ENCODE results near the gene GAS2. TPM values are rescaled to one million over a fixed set of nuclear protein-coding genes. Genes with fewer than 3 reads are reported as not detected.

Gene GAS2
- total RNA-seq, 2 experiments from 2014 or later: 0.85 to 1.1 TPM

GRCh38 chr11:22807855-22808570, 141.6 kb downstream of the GAS2 start:
- Mint-ChIP-seq H3K27ac (no peak overlapping the region), H3K4me3 (no peak overlapping the region), H3K27me3 (no peaks in the 10 kb centered on the region), H3K4me1 (ENCODE audit: low read depth) (no peaks in the 10 kb centered on the region), H3K9me3 (peaks cover 6% of the 10 kb centered on the region), H3K36me3 (no peaks in the 10 kb centered on the region)
- intact Hi-C loops (cut with micrococcal nuclease): no loop called here
- ChIA-PET CTCF (interaction anchor here (2.7 kb wide), 1 partner anchor 20 kb away, joined by 7 read pairs; no protein-coding TSS in a partner anchor), POLR2A (no interaction called here)
- no peak for DNase-seq

- no peak overlapping the region for H3K27ac Mint-ChIP-seq
- no peaks in the 10 kb centered on the region for H3K36me3 Mint-ChIP-seq
- ChIA-PET POLR2A (no interaction called here), CTCF (interaction anchor here (2.7 kb wide), 1 partner anchor 21 kb away, joined by 7 read pairs; no protein-coding TSS in a partner anchor)
- no peaks in the 10 kb centered on the region for H3K4me1 Mint-ChIP-seq (ENCODE audit: low read depth)
- intact Hi-C loops (cut with micrococcal nuclease): no loop called here
- DNase-seq: no peak
- peaks cover 6% of the 10 kb centered on the region for H3K9me3 Mint-ChIP-seq
- H3K4me3 Mint-ChIP-seq: no peak overlapping the region
- H3K27me3 Mint-ChIP-seq: no peaks in the 10 kb centered on the region
Observed at GRCh38 chr11:22808571-22809197, 142.3 kb downstream of the GAS2 start.

- Mint-ChIP-seq H3K4me1 (ENCODE audit: low read depth) (no peaks in the 10 kb centered on the region), H3K4me3 (no peak overlapping the region), H3K27me3 (no peaks in the 10 kb centered on the region), H3K36me3 (no peaks in the 10 kb centered on the region), H3K27ac (no peak overlapping the region), H3K9me3 (peaks cover 6% of the 10 kb centered on the region)
- no peak for DNase-seq
- ChIA-PET CTCF (interaction anchor here (1.5 to 2.7 kb wide), 2 partner anchors 19 to 22 kb away, joined by 4 to 7 read pairs; no protein-coding TSS in a partner anchor), POLR2A (no interaction called here)
- intact Hi-C loops (cut with micrococcal nuclease): no loop called here
Observed at GRCh38 chr11:22809893-22810292, 143.5 kb downstream of the GAS2 start.

DNA sequence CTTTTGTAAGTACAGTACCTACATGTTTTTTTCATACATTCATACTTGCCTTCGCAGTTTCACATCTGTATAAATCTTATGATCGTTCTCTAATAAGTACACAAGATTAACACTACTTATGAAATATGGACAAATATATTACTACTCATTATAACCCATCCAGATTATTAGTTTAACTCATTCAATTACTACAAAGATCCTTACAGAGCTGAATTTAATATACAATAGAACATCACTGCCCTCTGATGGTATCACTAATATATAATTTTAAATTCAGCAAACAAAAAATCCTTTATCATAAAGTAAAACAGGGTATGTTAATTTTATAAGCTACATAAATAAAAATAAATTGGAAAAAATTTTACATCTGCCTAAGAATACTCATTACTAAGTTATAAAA, 155.8 kb downstream of the GAS2 start:
- H3K9me3 Mint-ChIP-seq: peaks cover 13% of the 10 kb centered on the region
- no peak for DNase-seq
- peaks cover 50% of the 10 kb centered on the region for H3K36me3 Mint-ChIP-seq
- peaks cover 2% of the 10 kb centered on the region for H3K4me1 Mint-ChIP-seq (ENCODE audit: low read depth)
- intact Hi-C loops (cut with micrococcal nuclease): no loop called here
- H3K27me3 Mint-ChIP-seq: no peaks in the 10 kb centered on the region
- H3K4me3 Mint-ChIP-seq: no peak overlapping the region
- ChIA-PET CTCF (interaction anchor here (1.3 kb wide), 1 partner anchor 34 kb away, joined by 4 read pairs; no protein-coding TSS in a partner anchor), POLR2A (no interaction called here)
- no peak overlapping the region for H3K27ac Mint-ChIP-seq

DNA sequence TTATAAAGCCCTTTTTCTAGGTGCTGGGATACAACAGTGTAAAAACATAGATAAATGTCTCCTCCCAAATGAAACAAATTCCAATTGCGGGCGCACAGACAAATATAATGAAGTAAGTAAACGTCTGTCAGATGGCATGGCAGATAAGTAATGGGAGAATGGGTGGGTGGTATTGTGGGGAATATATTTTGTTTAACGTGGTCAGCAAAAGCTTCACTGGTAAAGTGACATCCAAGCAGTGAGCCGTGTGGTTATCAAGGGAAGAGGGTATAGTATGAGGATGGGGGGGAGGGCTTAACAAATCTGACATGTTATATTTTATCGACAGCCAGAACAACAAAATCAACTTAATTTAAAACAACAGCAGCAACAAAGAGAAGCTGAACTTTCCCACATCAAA, 162.0 kb downstream of the GAS2 start:
- POLR2A ChIA-PET: interaction anchor here (1.5 kb wide), 1 partner anchor 203 kb away, joined by 5 read pairs; the partner anchor contains the start of gene FANCF
- intact Hi-C loops (cut with micrococcal nuclease): loop anchor here (2.0 kb wide), 1 partner anchor 492 kb away; no protein-coding TSS in a partner anchor

GRCh38 chr11:22829231-22830081, 163.0 kb downstream of the GAS2 start, which contains the start of gene SVIP:
TSS of gene SVIP (minus strand) at chr11:22829801. CDS start at chr11:22829748, 53 bp downstream.
- peak; percentile 95 for DNase-seq
- POLR2A ChIA-PET: interaction anchor here (0.7 to 1.5 kb wide), 2 partner anchors 35 to 204 kb away, joined by 3 to 5 read pairs; partner anchors contain the start of gene FANCF
- Mint-ChIP-seq H3K4me3 (peak within 1 kb of the TSS; percentile 85), H3K4me1 (ENCODE audit: low read depth) (peaks cover 13% of the 10 kb centered on the region), H3K27me3 (no peaks in the 10 kb centered on the region), H3K9me3 (no peaks in the 10 kb centered on the region), H3K27ac (peak within 1 kb of the TSS; percentile 86), H3K36me3 (peaks cover 11% of the 10 kb centered on the region)
- CTCF ChIA-PET: interaction anchor here (0.6 to 3.0 kb wide), 17 partner anchors 9 to 493 kb away, joined by 3 to 21 read pairs (median 4); partner anchors contain the start of gene FANCF
- intact Hi-C loops (cut with micrococcal nuclease): loop anchor here (1.0 to 2.0 kb wide), 2 partner anchors 204 to 493 kb away; partner anchors contain the start of gene FANCF

More for the DNA sequence above, 162.0 kb downstream of the GAS2 start:
- Mint-ChIP-seq H3K4me1 (ENCODE audit: low read depth) (peaks cover 13% of the 10 kb centered on the region), H3K9me3 (no peaks in the 10 kb centered on the region), H3K27ac (no peak overlapping the region), H3K36me3 (peaks cover 16% of the 10 kb centered on the region), H3K27me3 (no peaks in the 10 kb centered on the region), H3K4me3 (peak overlapping the region; percentile 85)
- CTCF ChIA-PET: interaction anchor here (2.3 to 3.0 kb wide), 3 partner anchors 36 to 47 kb away, joined by 8 to 21 read pairs (median 16); no protein-coding TSS in a partner anchor
- DNase-seq: no peak

DNA sequence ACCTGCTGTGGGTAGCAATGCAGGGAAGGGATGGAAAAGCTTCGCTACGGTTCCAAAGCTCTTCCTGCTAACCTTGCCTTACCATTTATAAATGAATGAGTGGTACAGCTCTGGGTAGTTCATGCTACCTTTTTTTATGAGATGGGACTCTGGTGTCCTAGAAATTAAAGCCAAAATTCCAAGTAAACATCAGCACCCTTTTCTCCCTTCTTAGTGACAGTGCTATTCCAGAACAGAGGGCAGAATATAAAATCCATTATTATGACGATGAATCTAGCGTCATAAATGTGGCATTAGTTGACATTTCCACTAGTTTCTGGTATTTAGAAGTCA, 163.6 kb downstream of the GAS2 start:
- intact Hi-C loops (cut with micrococcal nuclease): no loop called here
- Mint-ChIP-seq H3K27ac (peak overlapping the region; percentile 38), H3K4me1 (ENCODE audit: low read depth) (peaks cover 13% of the 10 kb centered on the region)

GRCh38 chr11:22832315-22833015, 166.1 kb downstream of the GAS2 start:
- ChIA-PET CTCF (no interaction called here), POLR2A (no interaction called here)
- intact Hi-C loops (cut with micrococcal nuclease): no loop called here
- Mint-ChIP-seq H3K4me3 (no peak overlapping the region), H3K27ac (no peak overlapping the region), H3K9me3 (no peaks in the 10 kb centered on the region), H3K4me1 (ENCODE audit: low read depth) (peaks cover 9% of the 10 kb centered on the region), H3K36me3 (no peaks in the 10 kb centered on the region), H3K27me3 (no peaks in the 10 kb centered on the region)
- no peak for DNase-seq

More for the DNA sequence above, 163.6 kb downstream of the GAS2 start:
- Mint-ChIP-seq H3K36me3 (peaks cover 7% of the 10 kb centered on the region), H3K27me3 (no peaks in the 10 kb centered on the region), H3K4me3 (peak overlapping the region; percentile 85), H3K9me3 (no peaks in the 10 kb centered on the region)
- DNase-seq: no peak
- ChIA-PET POLR2A (no interaction called here), CTCF (interaction anchor here (0.7 to 3.0 kb wide), 13 partner anchors 8 to 494 kb away, joined by 3 to 21 read pairs (median 5); partner anchors contain the start of gene FANCF)

- POLR2A ChIA-PET: no interaction called here
- Mint-ChIP-seq H3K27ac (no peak overlapping the region), H3K27me3 (no peaks in the 10 kb centered on the region), H3K36me3 (no peaks in the 10 kb centered on the region), H3K9me3 (no peaks in the 10 kb centered on the region), H3K4me1 (ENCODE audit: low read depth) (no peaks in the 10 kb centered on the region), H3K4me3 (no peak overlapping the region)
- CTCF ChIA-PET: no interaction called here
- no peak for DNase-seq
- intact Hi-C loops (cut with micrococcal nuclease): no loop called here
Observed at GRCh38 chr11:22846726-22847125, 180.3 kb downstream of the GAS2 start.

- no peaks in the 10 kb centered on the region for H3K4me1 Mint-ChIP-seq (ENCODE audit: low read depth)
- H3K4me3 Mint-ChIP-seq: no peak overlapping the region
- no peak for DNase-seq
- no peak overlapping the region for H3K27ac Mint-ChIP-seq
- intact Hi-C loops (cut with micrococcal nuclease): no loop called here
- ChIA-PET POLR2A (no interaction called here), CTCF (interaction anchor here (0.8 to 1.4 kb wide), 2 partner anchors 22 to 24 kb away, joined by 4 to 6 read pairs; partner anchors contain the start of gene SVIP)
- H3K27me3 Mint-ChIP-seq: no peaks in the 10 kb centered on the region
- peaks cover 2% of the 10 kb centered on the region for H3K36me3 Mint-ChIP-seq
- peaks cover 9% of the 10 kb centered on the region for H3K9me3 Mint-ChIP-seq
Observed at GRCh38 chr11:22851477-22851876, 185.1 kb downstream of the GAS2 start.

- Mint-ChIP-seq H3K36me3 (peaks cover under 1% of the 10 kb centered on the region), H3K27ac (no peak overlapping the region), H3K27me3 (no peaks in the 10 kb centered on the region), H3K4me1 (ENCODE audit: low read depth) (no peaks in the 10 kb centered on the region), H3K4me3 (no peak overlapping the region), H3K9me3 (no peaks in the 10 kb centered on the region)
- intact Hi-C loops (cut with micrococcal nuclease): no loop called here
- CTCF ChIA-PET: no interaction called here
- POLR2A ChIA-PET: no interaction called here
- no peak for DNase-seq
Observed at GRCh38 chr11:22859756-22860155, 193.3 kb downstream of the GAS2 start.
